T-helper 2 cell treated with Interferon-gamma antibody and Interleukin-4, amounts not matched to agents 100 ng/mL and 5 ng/mL, for 36 hours (primary cell): Measurements from ENCODE around the gene BRDT. TPM values are rescaled to one million over a fixed set of nuclear protein-coding genes. Genes with fewer than 3 reads are reported as not detected.
"Not testable (repeated sequence)": the region's sequence is repeated elsewhere in the genome, so short reads cannot be mapped to it uniquely, and the experiment has no call there.

ENCODE experiments used
- intact Hi-C: fragments of 100-400 bp; cut with micrococcal nuclease; formaldehyde crosslinking; loops from one replicate; pipeline ENCODE4 v1.15.1; 2023
- total RNA-seq: library from RNA; stranded (reverse); gene quantifications from 2 replicates; pipeline ENCODE4 v1.2.3, GENCODE V29; 2022

Gene BRDT
- total RNA-seq, 1 donor from 2014 or later = not detected

DNA sequence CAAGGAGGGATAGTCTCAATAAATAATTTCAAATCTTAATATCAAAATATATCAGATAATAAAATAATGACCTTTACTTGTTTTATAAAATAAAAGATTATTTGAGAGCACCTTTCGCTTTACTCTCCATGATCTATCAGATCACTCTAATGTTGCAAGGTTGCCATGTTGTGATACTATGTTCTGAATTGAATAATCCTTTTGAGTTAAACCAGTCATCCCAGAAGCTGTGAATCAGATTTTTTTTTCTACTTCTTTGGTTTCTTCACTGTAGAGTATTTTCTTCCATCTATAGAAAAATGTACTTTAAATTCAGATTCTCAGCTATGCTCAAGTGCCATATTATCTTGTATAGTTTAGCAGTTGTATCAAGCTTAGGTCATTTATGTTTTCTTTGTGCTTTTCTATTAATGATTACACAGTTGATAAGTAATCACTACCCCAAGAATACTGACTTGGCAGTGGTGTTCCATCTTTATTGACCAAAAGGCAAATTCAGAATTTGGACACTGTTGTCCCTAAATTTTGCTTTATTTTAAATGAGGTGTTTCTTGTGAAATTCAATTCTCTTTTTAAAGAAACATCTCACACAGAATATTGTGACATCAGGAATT lies 32.9 kb downstream of the BRDT start:
- intact Hi-C loops = no loop called here

DNA sequence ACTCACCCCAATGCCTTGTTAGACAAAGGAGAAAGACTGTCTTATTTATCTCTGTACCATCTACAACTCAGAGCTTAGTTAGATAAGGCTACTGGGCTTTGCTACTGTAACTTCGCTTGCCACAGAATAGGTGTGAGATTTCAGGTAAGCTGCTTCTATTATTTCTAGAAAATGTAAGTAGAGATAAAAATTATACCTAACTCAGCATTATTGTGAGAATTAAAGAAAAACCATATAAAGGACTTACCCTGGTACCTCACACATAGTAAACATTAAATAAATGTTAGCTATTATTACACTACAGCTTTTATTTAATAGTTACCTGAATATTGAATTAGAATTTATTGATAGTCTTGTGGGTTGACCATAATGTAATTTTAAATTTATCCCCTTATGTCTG lies 44.1 kb downstream of the BRDT start:
- intact Hi-C loops = no loop called here

GRCh38 chr1:91997607-91998195 lies 48.5 kb downstream of the BRDT start:
- intact Hi-C loops = loop anchor here (1.0 to 2.0 kb wide), 3 partner anchors 294 to 626 kb away; partner anchors contain the start of genes GLMN and RPAP2

- intact Hi-C loops = no loop called here
Observed at GRCh38 chr1:92004129-92004528, 54.9 kb downstream of the BRDT start.

GRCh38 chr1:92013923-92014322 lies 64.7 kb downstream of the BRDT start:
- intact Hi-C loops = no loop called here

DNA sequence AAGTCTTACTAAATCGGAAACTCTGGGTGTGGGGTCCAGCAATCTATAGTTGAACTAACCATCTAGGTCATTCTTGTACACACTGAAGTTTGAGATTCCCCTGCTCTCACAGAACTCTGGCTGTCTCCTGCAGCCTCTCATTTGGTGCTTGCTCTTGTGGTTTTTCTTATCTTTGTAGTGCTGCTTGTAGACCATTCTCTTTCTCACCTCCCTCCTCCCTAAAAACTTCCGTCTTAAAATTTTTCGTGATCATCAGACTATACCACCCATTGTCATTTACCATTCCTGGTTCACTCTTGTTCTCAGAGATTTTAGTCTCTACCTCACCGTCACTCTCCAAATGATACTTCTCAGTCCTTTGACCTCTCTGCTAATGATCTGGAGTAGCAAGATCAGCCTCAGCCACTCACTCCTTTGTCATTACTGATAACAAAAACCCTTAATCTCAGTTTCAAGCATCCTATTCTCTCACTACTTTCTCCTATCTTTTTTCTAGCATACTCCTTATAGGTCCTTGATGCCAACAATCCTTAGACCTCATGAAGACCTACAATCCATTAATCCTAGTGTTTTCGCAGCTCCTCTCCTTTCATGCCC lies 67.6 kb downstream of the BRDT start:
- intact Hi-C loops = no loop called here

DNA sequence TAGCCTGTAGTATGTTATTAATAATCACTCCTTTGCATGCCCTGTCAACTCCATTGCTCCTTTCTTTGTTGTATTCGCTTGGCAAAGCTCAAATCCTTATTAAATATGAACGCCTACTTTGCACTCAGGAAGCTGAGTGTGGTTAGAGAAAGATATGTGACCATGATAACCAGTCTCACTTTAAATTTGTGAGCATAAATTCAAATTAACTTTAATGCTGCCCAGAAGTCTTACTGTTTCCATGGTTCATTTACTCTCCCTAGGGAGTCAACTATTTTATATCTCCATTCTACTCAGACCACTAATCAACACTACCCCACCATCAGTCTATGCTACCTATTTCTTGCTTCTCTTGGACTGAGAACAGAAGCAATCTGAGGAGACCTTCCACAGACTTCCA lies 68.5 kb downstream of the BRDT start:
- intact Hi-C loops = no loop called here

DNA sequence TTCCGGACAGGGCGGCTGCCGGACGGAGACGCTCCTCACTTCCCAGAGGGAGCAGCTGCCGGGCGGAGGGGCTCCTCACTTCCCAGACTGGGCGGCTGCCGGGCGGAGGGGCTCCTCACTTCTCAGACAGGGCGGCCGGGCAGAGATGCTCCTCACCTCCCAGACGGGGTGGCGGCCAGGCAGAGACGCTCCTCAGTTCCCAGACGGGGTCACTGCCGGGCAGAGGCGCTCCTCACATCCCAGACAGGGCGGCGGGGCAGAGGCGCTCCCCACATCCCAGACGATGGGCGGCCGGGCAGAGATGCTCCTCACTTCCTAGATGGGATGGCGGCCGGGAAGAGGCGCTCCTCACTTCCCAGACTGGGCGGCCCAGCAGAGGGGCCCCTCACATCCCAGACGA lies 76.8 kb downstream of the BRDT start:
- intact Hi-C loops = not testable (repeated sequence)

- intact Hi-C loops = no loop called here
Observed at GRCh38 chr1:92026806-92027205, 77.6 kb downstream of the BRDT start.

DNA sequence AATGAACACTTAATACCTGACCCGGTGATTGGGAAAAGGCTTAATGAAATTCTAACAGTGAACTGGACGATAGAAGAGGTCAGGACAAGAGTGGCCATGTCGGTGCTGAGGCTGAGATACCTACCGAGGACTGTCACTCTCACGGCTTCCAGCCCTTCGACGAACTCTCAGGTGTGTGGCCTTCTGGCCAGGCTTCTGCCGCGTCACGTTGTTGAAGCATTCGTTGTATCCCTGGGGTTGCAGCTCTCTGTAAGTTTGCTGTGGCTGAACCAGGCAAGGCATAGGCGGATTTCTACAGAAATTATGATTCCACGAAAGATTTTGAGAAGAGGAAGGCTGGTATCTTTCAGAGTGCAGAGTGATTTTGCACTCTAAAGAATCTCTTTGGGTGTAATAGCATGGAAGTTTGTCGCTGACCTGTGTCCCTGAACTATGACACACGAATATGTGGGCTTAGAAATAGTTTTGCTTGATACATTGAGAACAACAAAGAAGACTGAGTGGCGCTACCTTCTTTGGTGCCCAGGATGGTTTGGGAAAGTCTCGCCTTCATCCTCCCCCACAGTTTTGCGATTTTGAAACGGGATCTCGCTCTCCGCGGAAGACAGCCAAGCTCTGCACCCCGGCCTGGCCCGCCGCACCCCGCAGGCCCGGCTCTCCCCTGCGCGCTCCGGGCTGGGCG lies 80.2 kb downstream of the BRDT start:
- intact Hi-C loops = no loop called here

DNA sequence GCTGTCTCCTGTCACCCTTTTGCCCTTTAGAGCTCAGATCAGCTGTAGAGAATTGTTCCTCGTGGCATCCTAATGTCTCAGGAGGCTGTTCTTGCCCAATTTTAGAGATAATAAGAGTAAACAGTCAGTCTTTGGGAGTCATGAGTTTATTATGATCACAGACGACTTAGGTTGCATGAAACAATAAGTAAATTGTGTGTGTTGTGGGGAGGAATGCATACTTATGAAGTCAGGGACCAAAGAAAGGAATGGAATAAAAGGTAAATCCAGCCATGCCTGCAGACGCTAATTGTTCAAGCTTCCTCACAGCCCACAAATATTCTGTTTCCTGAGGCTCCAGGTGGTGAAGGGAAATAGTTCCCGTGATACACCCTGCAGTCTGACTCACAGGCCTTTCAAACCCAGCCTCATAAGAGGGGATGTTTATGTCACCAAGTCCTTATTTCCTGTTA lies 81.5 kb downstream of the BRDT start:
- intact Hi-C loops = loop anchor here (5.0 kb wide), 1 partner anchor 52 kb away; the partner anchor contains the start of gene BTBD8

DNA sequence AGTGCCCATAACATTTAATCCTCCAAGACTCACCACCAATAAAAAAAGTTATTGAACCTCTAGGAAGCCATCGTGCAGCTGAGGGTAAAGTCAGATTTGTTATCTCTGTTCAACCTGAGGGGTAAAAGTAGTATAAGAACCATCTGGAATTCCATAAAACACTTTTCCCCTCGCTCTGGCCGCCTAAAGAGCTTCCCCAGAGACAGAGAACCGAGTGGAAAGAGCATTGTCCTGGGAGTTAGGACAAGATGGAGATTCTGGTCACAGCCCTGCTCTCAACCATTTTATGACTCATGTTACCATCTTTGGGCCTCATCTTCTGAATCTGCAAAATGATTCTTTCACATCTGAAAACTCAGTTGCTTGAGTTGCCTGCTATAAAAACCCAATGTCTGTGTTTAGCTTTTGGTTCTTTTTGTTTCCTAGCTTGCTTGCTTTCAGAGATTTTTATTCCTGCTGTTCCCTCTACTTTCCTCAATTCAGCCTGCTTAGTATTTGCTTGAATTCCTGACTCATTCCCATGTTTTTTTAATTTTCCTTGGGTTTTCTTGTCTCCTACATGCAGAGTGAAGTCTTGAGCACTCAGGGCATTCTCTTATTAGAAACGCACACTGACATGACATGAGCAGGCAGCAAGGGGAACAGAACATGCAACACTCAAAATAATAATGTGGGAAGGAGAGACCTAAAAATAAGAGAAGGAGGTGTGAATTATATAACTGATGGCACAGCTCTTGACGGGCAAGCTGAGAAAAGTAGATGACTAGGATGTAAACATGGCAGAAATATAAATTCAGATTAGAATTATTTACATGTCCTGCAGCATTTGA lies 82.3 kb downstream of the BRDT start:
- intact Hi-C loops = loop anchor here (5.0 kb wide), 1 partner anchor 51 kb away; the partner anchor contains the start of gene BTBD8

- intact Hi-C loops = no loop called here
Observed at GRCh38 chr1:92037400-92037799, 88.2 kb downstream of the BRDT start.

GRCh38 chr1:92038695-92039346 lies 89.6 kb downstream of the BRDT start:
- intact Hi-C loops = no loop called here

DNA sequence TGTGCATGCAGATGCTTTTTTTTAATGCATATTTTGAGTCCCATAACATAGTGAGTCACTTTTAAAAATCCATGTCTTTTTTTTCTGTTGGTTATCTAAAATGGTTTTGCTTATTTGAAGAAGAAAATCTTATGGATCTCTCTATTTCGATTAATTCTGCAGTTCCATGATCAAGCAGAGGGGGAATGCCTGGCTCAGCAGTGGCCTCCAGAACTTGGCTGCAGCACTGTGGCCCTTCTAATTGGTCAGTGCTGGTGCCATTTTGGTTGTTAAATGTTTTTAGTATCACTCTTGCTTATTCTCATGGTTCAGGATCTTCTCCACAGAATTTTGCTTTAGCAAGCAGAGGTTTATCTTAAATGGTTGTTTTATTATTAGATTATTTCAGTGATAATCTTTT lies 91.8 kb downstream of the BRDT start:
- intact Hi-C loops = no loop called here

GRCh38 chr1:92043621-92044020 lies 94.4 kb downstream of the BRDT start:
- intact Hi-C loops = no loop called here

DNA sequence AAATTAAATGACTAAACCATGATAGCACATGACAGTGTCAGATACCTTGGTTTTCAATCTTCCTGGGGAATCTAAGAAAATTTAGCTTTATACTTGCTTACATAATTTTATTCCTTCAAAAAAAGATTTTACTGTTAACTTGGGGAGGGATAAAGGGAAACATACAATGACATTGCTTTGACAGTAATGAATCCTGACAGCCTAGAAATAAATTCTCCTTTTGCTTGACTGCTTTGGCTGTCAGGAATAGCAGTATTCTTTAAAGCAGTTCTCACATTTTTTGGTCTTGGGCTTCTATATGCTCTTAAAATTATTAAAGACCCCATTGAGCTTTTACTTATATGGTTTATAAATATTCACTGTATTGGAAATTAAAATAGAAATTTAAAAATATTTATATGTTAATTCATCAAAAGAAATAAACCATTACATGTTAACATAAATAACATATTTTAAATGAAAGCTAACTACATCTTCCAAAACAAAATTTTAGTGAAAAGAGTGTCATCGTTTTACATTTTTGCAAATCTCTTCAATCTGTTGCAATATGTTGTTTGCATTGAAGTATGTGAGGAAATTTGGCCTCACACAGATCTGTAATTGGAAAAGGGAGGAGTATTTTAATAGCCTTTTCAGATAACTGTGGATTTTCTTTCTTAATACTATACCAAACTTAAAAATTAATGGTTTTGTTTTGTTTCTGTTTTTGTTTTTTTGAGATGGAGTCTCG lies 96.7 kb downstream of the BRDT start:
- intact Hi-C loops = no loop called here

DNA sequence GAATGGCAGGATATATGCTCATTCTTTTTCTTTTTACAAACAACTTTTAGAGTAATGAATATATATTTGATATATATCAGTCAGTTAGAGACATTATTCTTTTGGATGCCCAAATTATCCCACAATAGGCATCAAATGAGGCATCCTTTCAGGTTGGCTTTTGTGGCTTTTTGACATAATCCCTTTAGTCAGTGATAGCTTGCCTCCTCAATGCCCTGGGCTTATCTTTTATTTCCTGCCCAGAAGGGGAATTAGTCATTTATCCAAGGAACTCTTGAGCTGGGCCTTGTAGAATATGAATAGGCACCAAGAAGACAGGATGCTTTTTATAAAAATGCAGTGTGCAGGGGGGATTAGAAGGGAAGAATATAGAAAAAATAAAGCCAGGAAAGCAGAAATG lies 102.7 kb downstream of the BRDT start:
- intact Hi-C loops = no loop called here
